ENCODE data around the gene ERC1. TPM values are rescaled to one million over a fixed set of nuclear protein-coding genes. Genes with fewer than 3 reads are reported as not detected.

ERC1 gene
- polyA plus RNA-seq, 1 donor from 2014 or later: 7.1 TPM

GRCh38 chr12:1256991-1257390 is 266.0 kb downstream of the ERC1 start:
- Histone ChIP-seq H4K20me1 (ENCODE audit: insufficient read depth) (no peaks in the 10 kb centered on the region), H3K9me2 (ENCODE audit: insufficient read depth, low read length) (no peaks in the 10 kb centered on the region), H3K9me3 (ENCODE audit: low read length) (no peaks in the 10 kb centered on the region), H3K27me3 (ENCODE audit: insufficient read depth, low read depth, low read length) (no peaks in the 10 kb centered on the region), H2AFZ (ENCODE audit: low read depth, low read length) (no peak overlapping the region), H3F3A (ENCODE audit: insufficient read depth, low read length, poor library complexity, severe bottlenecking) (peaks cover 3% of the 10 kb centered on the region), H3K4me3 (ENCODE audit: low read length) (no peak overlapping the region), H3K27ac (ENCODE audit: low read length) (no peak overlapping the region), H3K36me3 (ENCODE audit: insufficient read depth, low read length) (peaks cover 5% of the 10 kb centered on the region), H3K9ac (ENCODE audit: low read length) (no peak overlapping the region), H3K4me2 (ENCODE audit: low read length) (no peak overlapping the region), H3K79me2 (replicated peaks; ENCODE audit: insufficient read depth, low read length) (no peaks in the 10 kb centered on the region)
- no peak for TF ChIP-seq CTCF (IDR thresholded peaks at IDR 0.05; ENCODE audit: poor library complexity, severe bottlenecking)
- no peak for TF ChIP-seq EP300 (conservative IDR thresholded peaks at IDR 0.05; ENCODE audit: poor library complexity, severe bottlenecking)
- no peak for TF ChIP-seq POLR2AphosphoS5 (IDR thresholded peaks at IDR 0.05)
- no peak for TF ChIP-seq RAD21 (conservative IDR thresholded peaks at IDR 0.05)
- no peak for TF ChIP-seq EZH2 (IDR thresholded peaks at IDR 0.05; ENCODE audit: borderline replicate concordance, insufficient read depth, low read length, poor library complexity, severe bottlenecking)
- no peak for TF ChIP-seq MXI1 (conservative IDR thresholded peaks at IDR 0.05; ENCODE audit: poor library complexity, severe bottlenecking)
- TF ChIP-seq REST (IDR thresholded peaks at IDR 0.05; ENCODE audit: borderline replicate concordance): no peak
- TF ChIP-seq SMC3 (conservative IDR thresholded peaks at IDR 0.05; ENCODE audit: poor library complexity): no peak
- no peak for TF ChIP-seq TAF1 (IDR thresholded peaks at IDR 0.05; ENCODE audit: low read depth)

- TF ChIP-seq CTCF (IDR thresholded peaks at IDR 0.05; ENCODE audit: poor library complexity, severe bottlenecking): no peak
- TF ChIP-seq SMC3 (conservative IDR thresholded peaks at IDR 0.05; ENCODE audit: poor library complexity): no peak
- TF ChIP-seq POLR2AphosphoS5 (IDR thresholded peaks at IDR 0.05): no peak
- no peak for TF ChIP-seq REST (IDR thresholded peaks at IDR 0.05; ENCODE audit: borderline replicate concordance)
- TF ChIP-seq TAF1 (IDR thresholded peaks at IDR 0.05; ENCODE audit: low read depth): no peak
- no peak for TF ChIP-seq MXI1 (conservative IDR thresholded peaks at IDR 0.05; ENCODE audit: poor library complexity, severe bottlenecking)
- TF ChIP-seq RAD21 (conservative IDR thresholded peaks at IDR 0.05): no peak
- TF ChIP-seq EZH2 (IDR thresholded peaks at IDR 0.05; ENCODE audit: borderline replicate concordance, insufficient read depth, low read length, poor library complexity, severe bottlenecking): no peak
- TF ChIP-seq EP300 (conservative IDR thresholded peaks at IDR 0.05; ENCODE audit: poor library complexity, severe bottlenecking): no peak
- no peaks in the 10 kb centered on the region for H3K9me2 ChIP-seq (ENCODE audit: insufficient read depth, low read length)
- H4K20me1 ChIP-seq (ENCODE audit: insufficient read depth): no peaks in the 10 kb centered on the region
- H3K9me3 ChIP-seq (ENCODE audit: low read length): no peaks in the 10 kb centered on the region
- H3K27ac ChIP-seq (ENCODE audit: low read length): no peak overlapping the region
- H3F3A ChIP-seq (ENCODE audit: insufficient read depth, low read length, poor library complexity, severe bottlenecking): no peaks in the 10 kb centered on the region
- H3K4me2 ChIP-seq (ENCODE audit: low read length): no peak overlapping the region
- H3K9ac ChIP-seq (ENCODE audit: low read length): no peak overlapping the region
- peaks cover 10% of the 10 kb centered on the region for H3K36me3 ChIP-seq (ENCODE audit: insufficient read depth, low read length)
- no peak overlapping the region for H3K4me3 ChIP-seq (ENCODE audit: low read length)
- no peaks in the 10 kb centered on the region for H3K79me2 ChIP-seq (replicated peaks; ENCODE audit: insufficient read depth, low read length)
- no peak overlapping the region for H2AFZ ChIP-seq (ENCODE audit: low read depth, low read length)
- H3K27me3 ChIP-seq (ENCODE audit: insufficient read depth, low read depth, low read length): no peaks in the 10 kb centered on the region
Measured at GRCh38 chr12:1262011-1262410, 271.0 kb downstream of the ERC1 start.

Data from neural cell (in vitro differentiated cells).